Endothelial cell of umbilical vein (primary cell): ENCODE measurements around the gene AMHR2.

Experiments
- EZH2 ChIP-seq: IDR thresholded peaks from 2 replicates; pipeline ENCODE4 v1.6.1; 2012; ENCODE audit warnings: borderline replicate concordance, low read depth, mild to moderate bottlenecking, moderate library complexity, low read length, inconsistent platforms; ENCODE audit not compliant: severe bottlenecking
- POLR2A ChIP-seq: IDR thresholded peaks from 2 replicates; pipeline ENCODE4 v1.6.1; 2012; ENCODE audit warnings: low read depth, mild to moderate bottlenecking, control low read depth, low read length
- POLR2AphosphoS5 ChIP-seq: IDR thresholded peaks from 2 replicates; pipeline ENCODE4 v1.6.1; 2012; ENCODE audit warnings: low read depth, mild to moderate bottlenecking, control low read depth, low read length, moderate library complexity; ENCODE audit not compliant: insufficient read depth
- TF ChIP-seq, protein P1 (sequence below), 2 donors: IDR thresholded peaks; 1 replicate in 1 of 2; 2 replicates in 1 of 2; pipeline ENCODE4 v1.5.1; 2011; ENCODE audit warnings: low read length in 2 of 2, mild to moderate bottlenecking in 2 of 2, moderate library complexity in 2 of 2, control low read depth in 1 of 2, inconsistent platforms in 1 of 2, low read depth in 1 of 2; ENCODE audit not compliant: insufficient read depth in 1 of 2; ENCODE audit errors: extremely low read depth in 1 of 2
- TF ChIP-seq, protein P2 (sequence below): IDR thresholded peaks from 2 replicates; pipeline ENCODE4 v1.6.1; 2011; ENCODE audit not compliant: insufficient read depth, insufficient read length

DNA sequence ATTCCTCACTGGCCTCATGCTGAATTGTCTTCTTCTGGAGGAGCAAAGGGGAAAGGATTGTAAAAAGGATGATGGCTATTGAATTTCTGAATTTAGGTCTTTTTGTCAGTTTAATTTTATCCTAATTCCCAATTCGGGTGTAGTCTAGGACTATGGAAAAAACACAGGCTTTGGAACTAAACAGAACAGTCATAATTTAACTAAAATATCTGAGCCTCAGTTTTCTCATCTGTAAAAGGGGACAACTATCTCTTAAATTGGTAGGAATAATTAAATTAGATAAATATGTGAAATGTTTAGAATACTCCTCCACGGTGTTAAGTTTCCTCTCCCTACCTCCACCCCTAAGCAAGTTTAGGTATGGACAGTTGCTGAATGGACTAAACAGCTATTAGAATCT, 46.9 kb upstream of the AMHR2 start:
- TF ChIP-seq POLR2A, result no peak
- TF ChIP-seq, protein P1, sequence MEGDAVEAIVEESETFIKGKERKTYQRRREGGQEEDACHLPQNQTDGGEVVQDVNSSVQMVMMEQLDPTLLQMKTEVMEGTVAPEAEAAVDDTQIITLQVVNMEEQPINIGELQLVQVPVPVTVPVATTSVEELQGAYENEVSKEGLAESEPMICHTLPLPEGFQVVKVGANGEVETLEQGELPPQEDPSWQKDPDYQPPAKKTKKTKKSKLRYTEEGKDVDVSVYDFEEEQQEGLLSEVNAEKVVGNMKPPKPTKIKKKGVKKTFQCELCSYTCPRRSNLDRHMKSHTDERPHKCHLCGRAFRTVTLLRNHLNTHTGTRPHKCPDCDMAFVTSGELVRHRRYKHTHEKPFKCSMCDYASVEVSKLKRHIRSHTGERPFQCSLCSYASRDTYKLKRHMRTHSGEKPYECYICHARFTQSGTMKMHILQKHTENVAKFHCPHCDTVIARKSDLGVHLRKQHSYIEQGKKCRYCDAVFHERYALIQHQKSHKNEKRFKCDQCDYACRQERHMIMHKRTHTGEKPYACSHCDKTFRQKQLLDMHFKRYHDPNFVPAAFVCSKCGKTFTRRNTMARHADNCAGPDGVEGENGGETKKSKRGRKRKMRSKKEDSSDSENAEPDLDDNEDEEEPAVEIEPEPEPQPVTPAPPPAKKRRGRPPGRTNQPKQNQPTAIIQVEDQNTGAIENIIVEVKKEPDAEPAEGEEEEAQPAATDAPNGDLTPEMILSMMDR (IDR thresholded peaks at IDR 0.05; ENCODE audit: extremely low read depth in 1 of 2, insufficient read depth in 1 of 2, low read depth in 1 of 2, low read length in 2 of 2), result no peak
- no peak for TF ChIP-seq EZH2
- TF ChIP-seq, protein P2, sequence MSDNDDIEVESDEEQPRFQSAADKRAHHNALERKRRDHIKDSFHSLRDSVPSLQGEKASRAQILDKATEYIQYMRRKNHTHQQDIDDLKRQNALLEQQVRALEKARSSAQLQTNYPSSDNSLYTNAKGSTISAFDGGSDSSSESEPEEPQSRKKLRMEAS, result no peak
- no peak for TF ChIP-seq POLR2AphosphoS5
